ENCODE results near the gene ABRACL.
"Not testable (repeated sequence)": the region's sequence is repeated elsewhere in the genome, so short reads cannot be mapped to it uniquely, and the experiment has no call there.

Gene ABRACL

GRCh38 chr6:139047677-139048076 lies 19.1 kb downstream of the ABRACL start:
- no peak overlapping the region for H3K27ac ChIP-seq
- TF ChIP-seq ZFX (IDR thresholded peaks at IDR 0.05; ENCODE audit: borderline replicate concordance) (no peak), CTCF (IDR thresholded peaks at IDR 0.05) (no peak)

DNA sequence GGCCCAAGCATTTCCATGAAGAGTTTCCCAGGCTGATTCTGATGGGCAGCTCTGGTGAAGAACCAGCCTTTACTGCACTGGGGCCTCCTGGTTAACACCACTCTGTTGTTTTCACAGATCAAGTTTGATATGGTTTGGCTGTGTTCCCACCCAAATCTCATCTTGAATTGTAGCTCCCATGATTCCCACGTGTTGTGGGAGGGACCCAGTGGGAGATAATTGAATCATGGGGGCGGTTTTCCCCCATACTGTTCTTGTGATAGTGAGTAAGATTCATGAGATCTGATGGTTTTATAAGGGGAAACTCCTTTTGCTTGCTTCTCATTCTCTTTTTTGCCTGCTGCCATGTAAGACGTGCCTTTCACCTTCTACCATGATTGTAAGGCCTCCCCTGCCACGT lies 20.4 kb downstream of the ABRACL start:
- not testable (repeated sequence) for H3K27ac ChIP-seq

GRCh38 chr6:139050131-139050769 lies 21.7 kb downstream of the ABRACL start:
- H3K27ac ChIP-seq: not testable (repeated sequence)

DNA sequence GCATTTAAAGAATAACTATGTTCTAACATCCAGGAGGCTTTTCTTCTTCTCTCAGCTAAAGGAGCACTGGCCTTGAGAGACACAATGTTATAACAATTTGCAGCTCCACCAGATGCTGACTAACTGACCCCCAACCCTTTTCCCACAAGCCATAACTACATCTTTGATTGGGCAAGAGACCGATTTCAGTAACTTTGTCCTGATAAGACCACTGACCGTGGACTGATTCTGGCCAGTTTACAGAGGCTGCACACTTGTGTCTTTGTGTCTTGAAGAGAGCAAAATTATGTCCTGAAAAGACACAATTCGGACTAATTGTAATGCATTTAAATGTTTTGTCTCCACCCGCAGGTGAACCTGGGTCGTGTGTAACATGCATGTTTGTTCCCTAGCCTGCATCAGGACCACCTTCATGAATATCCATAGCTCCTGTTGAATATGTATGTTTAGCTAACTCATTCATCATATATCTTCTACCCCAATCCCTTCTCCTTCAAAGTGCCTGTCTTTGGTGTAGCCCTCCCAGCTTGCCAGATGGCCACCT lies 22.3 kb downstream of the ABRACL start:
- H3K27ac ChIP-seq: no peak overlapping the region
- no peak for TF ChIP-seq ZFX (IDR thresholded peaks at IDR 0.05; ENCODE audit: borderline replicate concordance)
- TF ChIP-seq CTCF (IDR thresholded peaks at IDR 0.05): peak; percentile 19

DNA sequence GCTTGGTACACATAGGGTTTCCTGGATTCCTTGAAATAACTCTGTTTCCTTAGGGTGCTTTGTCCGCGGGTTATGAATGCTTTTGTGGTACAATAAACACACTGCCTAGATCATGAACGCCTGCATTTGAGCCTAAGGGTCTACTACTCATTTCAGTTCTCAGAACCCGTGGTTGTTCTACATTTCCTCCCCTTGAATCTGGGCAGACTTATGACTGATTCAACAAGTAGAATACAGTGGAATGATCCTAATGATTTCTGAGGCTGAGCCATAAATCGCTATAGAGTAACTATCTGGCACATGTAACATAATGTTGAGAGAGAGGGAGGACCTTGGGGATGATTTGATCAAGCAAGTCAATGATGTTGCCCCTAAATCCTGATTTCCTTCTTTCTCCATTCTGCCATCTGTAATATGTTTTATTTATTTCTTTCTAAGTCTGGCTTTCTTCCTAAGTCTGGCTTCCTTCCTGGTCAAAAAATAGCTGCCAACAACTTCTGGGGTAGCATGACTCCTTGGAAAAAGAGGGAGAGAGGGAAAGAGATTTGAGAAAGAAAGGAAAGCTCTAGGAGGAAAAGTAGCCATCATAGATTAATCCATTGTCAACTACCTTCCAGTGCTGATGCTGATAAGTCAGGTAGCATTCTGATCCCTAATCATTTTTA lies 23.0 kb downstream of the ABRACL start:
- no peak overlapping the region for H3K27ac ChIP-seq
- no peak for TF ChIP-seq ZFX (IDR thresholded peaks at IDR 0.05; ENCODE audit: borderline replicate concordance)
- no peak for TF ChIP-seq CTCF (IDR thresholded peaks at IDR 0.05)

DNA sequence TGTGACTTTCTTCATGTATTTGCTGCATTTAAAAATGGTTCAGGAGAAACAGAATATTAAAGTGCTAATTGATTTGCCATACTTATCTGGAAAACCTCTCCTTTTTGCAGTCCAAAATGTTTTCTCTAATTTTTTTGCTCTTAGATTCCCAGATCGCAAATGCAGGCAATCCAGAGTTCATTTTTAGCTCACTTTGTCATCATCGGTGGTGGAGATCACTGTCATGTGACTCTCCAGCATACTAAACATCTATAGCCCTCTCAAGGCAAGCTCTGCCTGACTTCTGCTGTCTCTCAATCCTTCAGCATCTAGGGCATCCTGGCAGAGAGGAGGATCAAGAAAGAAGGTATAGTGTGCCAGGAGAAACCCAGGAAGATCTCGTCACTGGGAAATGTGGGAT lies 24.8 kb downstream of the ABRACL start:
- no peak for TF ChIP-seq ZFX (IDR thresholded peaks at IDR 0.05; ENCODE audit: borderline replicate concordance)
- TF ChIP-seq CTCF (IDR thresholded peaks at IDR 0.05): no peak
- H3K27ac ChIP-seq: no peak overlapping the region

DNA sequence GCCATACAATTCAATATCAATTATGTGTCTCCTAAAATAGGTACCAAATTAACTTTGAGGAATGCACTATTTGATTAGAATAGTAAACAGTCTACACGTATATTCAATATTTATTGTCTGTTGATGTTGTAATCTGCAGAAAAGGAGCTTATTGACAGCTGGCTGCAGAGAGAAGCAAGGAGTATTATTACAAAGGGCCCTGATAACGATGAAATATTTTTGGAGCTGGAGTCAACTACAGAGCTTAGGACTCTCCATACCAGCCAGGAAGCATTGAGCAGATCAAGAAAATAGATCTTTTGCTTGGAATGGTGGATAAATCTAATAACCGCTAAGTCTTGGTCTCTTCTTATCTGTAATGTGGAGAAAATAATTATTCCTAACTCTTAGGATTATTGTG lies 25.5 kb downstream of the ABRACL start:
- TF ChIP-seq CTCF (IDR thresholded peaks at IDR 0.05) (no peak), ZFX (IDR thresholded peaks at IDR 0.05; ENCODE audit: borderline replicate concordance) (no peak)

DNA sequence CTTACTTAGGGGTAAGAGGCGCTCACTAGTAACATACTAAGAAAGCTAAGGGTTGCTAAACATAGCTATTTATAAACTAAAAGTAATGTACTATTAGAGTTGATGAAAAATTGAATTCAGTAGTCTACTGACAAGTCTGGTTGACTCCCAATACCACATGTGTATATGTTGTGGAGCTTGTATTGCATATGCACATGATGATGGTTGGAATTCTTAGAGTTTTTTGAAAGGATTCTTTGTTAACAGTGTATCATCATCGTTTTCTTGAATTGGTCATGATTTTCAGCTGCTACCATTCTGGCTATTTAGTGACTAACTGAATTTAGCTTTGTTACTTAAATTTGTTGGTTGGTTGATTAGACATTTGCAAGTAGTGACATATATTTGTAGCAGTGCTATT lies 27.2 kb downstream of the ABRACL start:
- no peak overlapping the region for H3K27ac ChIP-seq
- TF ChIP-seq ZFX (IDR thresholded peaks at IDR 0.05; ENCODE audit: borderline replicate concordance) (no peak), CTCF (IDR thresholded peaks at IDR 0.05) (no peak)

More for the DNA sequence above, 25.5 kb downstream of the ABRACL start:
- H3K27ac ChIP-seq: no peak overlapping the region

All from 22Rv1 (cell line).